Naive B cell (primary cell): ENCODE measurements around the gene RGL4. TPM values are rescaled to one million over a fixed set of nuclear protein-coding genes. Genes with fewer than 3 reads are reported as not detected.
A peak's percentile ranks its signal among the peaks of the same experiment; 100 is the strongest.

ENCODE experiments used
- ATAC-seq, 2 donors: fragments of 150-1000 bp; cut with Tn5 transposase; 2 replicates each; pipeline ENCODE4 v1.10.0; 2021; ENCODE audit warnings: low read depth in 2 of 2, mild to moderate bottlenecking in 2 of 2, moderate library complexity in 2 of 2
- DNase-seq: peaks from one replicate; pipeline ENCODE4 v3.0.0; 2022
- H3K27ac Mint-ChIP-seq, 6 donors: one replicate each; pipeline ENCODE4 v1.8.0; 2020 to 2022; ENCODE audit warnings: mild to moderate bottlenecking in 6 of 6, mixed read lengths in 6 of 6, moderate library complexity in 5 of 6, inconsistent platforms in 2 of 6
- H3K27me3 Mint-ChIP-seq, 3 donors: one replicate each; pipeline ENCODE4 v1.8.0; 2021 to 2022; ENCODE audit warnings: mixed read lengths in 3 of 3, mild to moderate bottlenecking in 1 of 3
- H3K36me3 Mint-ChIP-seq, 2 donors: one replicate each; pipeline ENCODE4 v1.8.0; 2020 to 2022; ENCODE audit warnings: mixed read lengths in 2 of 2, inconsistent platforms in 1 of 2, mild to moderate bottlenecking in 1 of 2
- H3K4me1 Mint-ChIP-seq, 3 donors: one replicate each; pipeline ENCODE4 v1.8.0; 2020 to 2022; ENCODE audit warnings: mixed read lengths in 3 of 3, inconsistent platforms in 1 of 3, mild to moderate bottlenecking in 1 of 3, moderate library complexity in 1 of 3
- H3K4me3 Mint-ChIP-seq, 8 donors: one replicate each; pipeline ENCODE4 v1.8.0; 2020 to 2022; ENCODE audit warnings: mild to moderate bottlenecking in 8 of 8, mixed read lengths in 8 of 8, moderate library complexity in 8 of 8, inconsistent platforms in 2 of 8
- H3K9me3 Mint-ChIP-seq, 7 donors: one replicate each; pipeline ENCODE4 v1.8.0; 2020 to 2022; ENCODE audit warnings: mixed read lengths in 7 of 7, mild to moderate bottlenecking in 5 of 7, inconsistent platforms in 2 of 7, moderate library complexity in 1 of 7
- polyA plus RNA-seq, 6 donors: library from polyadenylated mRNA; unstranded; fragments of 300-500 nt; fragmentation: Illumina TruSeq; gene quantifications; one replicate each; pipeline ENCODE4 v1.2.3, GENCODE V29; 2021; ENCODE audit warnings: low read depth in 6 of 6

Gene RGL4
- polyA plus RNA-seq, 6 donors from 2014 or later, result 0.78 to 3.9 (median 1.9) TPM

DNA sequence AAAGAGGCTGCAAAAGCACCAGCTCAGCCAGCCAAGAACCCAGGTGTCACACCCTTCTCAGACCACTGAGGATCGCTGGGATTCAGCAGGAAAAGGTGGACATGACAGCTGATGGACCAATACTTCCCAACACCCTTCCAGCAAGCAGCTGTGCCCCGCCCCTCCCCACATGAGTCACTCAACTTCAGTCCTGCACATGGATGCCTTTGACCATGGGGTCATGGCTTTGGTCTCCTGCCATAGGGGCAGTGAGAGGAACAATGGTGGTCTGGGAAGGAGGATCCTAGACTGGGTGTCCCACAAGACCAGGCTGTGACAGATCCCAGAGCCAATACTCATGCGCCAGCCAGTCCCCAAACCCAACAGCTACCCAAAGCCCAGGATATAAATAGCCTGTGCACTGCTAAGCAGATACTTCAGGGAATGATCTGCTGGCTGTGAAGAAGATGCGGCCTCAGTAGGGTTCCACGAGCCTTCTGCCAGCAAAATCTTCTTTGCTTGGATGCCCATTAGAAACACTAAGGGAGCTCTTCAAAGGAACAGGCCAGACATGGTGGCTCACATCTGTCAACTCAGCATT is 5.5 kb upstream of the RGL4 start:
- H3K9me3 Mint-ChIP-seq, result no peaks in the 10 kb centered on the region

DNA sequence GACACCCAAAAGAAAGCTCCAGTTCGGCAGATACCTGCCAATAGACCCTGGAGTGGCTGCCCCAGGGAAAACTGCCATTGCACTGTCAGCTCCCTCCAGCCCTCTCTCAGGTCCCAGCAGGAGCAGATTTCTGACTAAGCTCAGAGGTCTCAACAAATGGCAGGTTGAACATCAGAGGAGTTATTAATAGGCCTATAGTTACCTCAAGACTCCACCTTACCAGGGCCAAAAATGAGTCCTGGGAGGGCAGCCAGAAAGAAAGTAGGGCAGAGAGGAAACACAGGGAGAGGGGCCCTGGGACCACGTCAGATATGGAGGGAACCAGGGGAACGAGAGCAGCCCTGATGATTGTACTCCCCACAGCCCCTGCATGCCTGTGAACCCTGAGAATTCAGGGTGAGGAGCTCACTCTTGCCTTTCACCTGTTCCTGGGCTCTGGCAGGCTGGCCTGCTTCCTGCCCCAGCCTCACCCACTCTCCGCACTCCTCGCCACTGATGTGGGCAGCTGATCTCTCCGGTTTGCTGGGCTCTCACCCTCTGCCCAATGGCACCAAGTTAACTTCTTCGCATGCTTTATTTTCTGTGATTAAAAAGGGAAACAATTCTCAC is 4.3 kb upstream of the RGL4 start:
- H3K4me3 Mint-ChIP-seq, result no peak overlapping the region
- ATAC-seq, result no peak

More for the DNA sequence above, 5.5 kb upstream of the RGL4 start:
- Mint-ChIP-seq H3K4me3 (no peak overlapping the region), H3K4me1 (peaks cover 0 to 4% (median 3%) of the 10 kb centered on the region in 3 donors), H3K27me3 (no peaks in the 10 kb centered on the region), H3K27ac (peak overlapping the region in 1 of 6 donors; percentile 22), H3K36me3 (peaks cover 7 to 8% of the 10 kb centered on the region in 2 donors)
- DNase-seq, result no peak
- ATAC-seq, result no peak

DNA sequence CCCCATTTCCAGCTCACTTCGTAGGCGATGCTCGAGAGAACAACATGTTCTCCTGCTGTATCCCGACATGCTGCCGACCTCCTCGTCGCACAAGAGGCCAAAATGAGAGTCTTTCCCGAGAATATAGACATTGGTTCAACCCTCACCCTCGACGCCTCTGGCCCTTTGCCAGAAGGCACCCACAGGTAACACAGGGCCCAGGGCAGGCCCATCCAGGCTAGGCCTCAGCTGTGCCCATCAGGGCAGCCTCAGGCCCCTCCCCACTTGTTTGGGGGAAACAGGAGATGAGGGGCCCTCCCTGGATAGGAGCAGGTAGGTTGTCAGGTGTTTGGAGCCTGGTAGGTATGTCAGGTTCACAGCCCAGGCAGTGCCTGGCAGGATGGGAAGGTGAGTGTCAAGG is 2.7 kb upstream of the RGL4 start:
- Mint-ChIP-seq H3K4me3 (no peak overlapping the region), H3K9me3 (no peaks in the 10 kb centered on the region), H3K27me3 (no peaks in the 10 kb centered on the region), H3K27ac (no peak overlapping the region), H3K36me3 (peaks cover 3 to 7% of the 10 kb centered on the region in 2 donors), H3K4me1 (peaks cover 0 to 4% (median 3%) of the 10 kb centered on the region in 3 donors)
- no peak for ATAC-seq
- no peak for DNase-seq

More for the DNA sequence above, 4.3 kb upstream of the RGL4 start:
- Mint-ChIP-seq H3K27ac (peak overlapping the region in 2 of 6 donors; percentile 55 to 75), H3K36me3 (peaks cover 7 to 8% of the 10 kb centered on the region in 2 donors), H3K9me3 (no peaks in the 10 kb centered on the region), H3K27me3 (no peaks in the 10 kb centered on the region), H3K4me1 (peaks cover 0 to 4% (median 3%) of the 10 kb centered on the region in 3 donors)
- no peak for DNase-seq

DNA sequence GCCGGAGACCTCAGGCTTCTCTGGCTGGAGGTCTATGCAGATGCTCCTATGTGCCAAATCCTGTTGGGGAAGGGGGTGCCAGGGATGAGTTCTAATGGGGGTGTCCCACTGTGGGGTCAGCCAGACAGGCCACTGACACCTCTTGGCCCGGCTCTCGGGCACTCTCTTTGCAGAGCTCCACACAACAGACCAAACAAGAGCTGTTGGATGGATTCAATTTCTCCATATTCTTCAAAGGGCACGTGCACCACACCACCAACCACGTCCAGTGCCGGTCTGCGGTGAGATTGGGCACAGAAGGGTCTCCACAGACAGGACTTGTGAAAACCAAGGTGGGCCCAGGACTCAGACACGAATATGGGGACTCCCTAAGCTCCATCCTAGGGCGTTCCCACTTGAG is 2.2 kb upstream of the RGL4 start:
- Mint-ChIP-seq H3K9me3 (no peaks in the 10 kb centered on the region), H3K4me3 (no peak overlapping the region), H3K4me1 (peaks cover 0 to 4% (median under 1%) of the 10 kb centered on the region in 3 donors), H3K36me3 (peaks cover 3% of the 10 kb centered on the region in 2 donors), H3K27me3 (no peaks in the 10 kb centered on the region), H3K27ac (no peak overlapping the region)
- no peak for DNase-seq
- ATAC-seq, result no peak

DNA sequence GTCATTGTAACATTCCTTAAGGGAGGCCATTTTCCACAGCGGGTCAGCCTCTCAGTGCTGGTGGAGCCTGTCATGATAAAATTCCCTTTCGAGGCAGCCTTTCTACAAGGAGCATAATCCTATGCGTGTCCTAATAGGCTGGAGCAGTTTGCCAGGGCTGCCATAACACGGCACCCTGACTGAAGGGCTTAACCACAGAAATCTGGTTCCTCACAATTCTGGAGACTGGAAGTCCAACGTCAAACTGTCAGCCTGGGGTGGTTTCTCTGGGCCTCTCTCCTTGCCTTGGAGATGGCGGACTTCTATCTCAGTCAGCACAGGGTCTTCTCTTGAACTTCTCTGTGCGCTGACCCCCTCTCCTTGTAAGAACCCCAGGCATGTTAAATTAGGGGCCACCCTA is 1.4 kb upstream of the RGL4 start:
- no peak overlapping the region for H3K4me3 Mint-ChIP-seq
- H3K27me3 Mint-ChIP-seq, result no peaks in the 10 kb centered on the region
- peaks cover 3 to 6% of the 10 kb centered on the region in 2 donors for H3K36me3 Mint-ChIP-seq
- no peaks in the 10 kb centered on the region for H3K9me3 Mint-ChIP-seq
- no peak for DNase-seq
- no peak overlapping the region for H3K27ac Mint-ChIP-seq
- no peak for ATAC-seq
- H3K4me1 Mint-ChIP-seq, result peaks cover 0 to 4% (median 0%) of the 10 kb centered on the region in 3 donors

DNA sequence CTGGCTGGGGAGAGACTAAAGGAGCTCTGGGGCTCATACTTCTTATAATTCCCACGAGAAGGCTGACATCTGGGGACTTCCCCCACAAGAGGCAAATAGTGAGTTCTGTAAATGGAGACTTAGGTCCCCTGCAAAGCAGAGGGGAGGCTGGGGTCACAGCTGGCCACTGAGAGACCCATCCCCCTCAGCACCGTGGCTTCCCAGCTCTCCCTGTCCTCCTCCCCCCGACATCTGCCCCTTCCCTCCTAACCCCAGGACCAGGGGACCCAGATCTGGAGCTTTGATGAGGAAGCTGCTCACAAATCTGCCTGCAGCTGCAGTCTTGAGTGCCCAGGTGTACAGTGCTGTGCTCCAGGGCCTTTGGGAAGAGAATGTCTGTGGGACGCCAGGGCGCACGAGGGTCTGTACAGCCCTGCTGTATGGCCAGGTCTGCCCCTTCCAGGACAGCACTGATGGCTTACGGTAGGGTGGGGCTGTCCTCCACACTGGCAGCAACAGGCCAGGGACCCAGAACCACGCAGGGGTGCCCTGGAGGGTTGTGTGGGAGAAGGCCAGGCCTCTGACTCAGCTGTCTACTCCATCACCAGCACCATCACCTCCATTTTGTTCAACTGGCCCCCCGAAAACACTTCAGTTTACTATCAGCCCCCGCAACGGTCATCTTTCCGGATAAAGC is 1.1 kb downstream of the RGL4 start:
- Mint-ChIP-seq H3K4me3 (no peak overlapping the region), H3K27ac (peak overlapping the region in 3 of 6 donors; percentile 26 to 57 (median 34)), H3K27me3 (no peaks in the 10 kb centered on the region), H3K9me3 (no peaks in the 10 kb centered on the region), H3K4me1 (peaks cover 20 to 22% (median 21%) of the 10 kb centered on the region in 3 donors), H3K36me3 (peaks cover 7 to 8% of the 10 kb centered on the region in 2 donors)
- ATAC-seq (no peak), DNase-seq (no peak)

DNA sequence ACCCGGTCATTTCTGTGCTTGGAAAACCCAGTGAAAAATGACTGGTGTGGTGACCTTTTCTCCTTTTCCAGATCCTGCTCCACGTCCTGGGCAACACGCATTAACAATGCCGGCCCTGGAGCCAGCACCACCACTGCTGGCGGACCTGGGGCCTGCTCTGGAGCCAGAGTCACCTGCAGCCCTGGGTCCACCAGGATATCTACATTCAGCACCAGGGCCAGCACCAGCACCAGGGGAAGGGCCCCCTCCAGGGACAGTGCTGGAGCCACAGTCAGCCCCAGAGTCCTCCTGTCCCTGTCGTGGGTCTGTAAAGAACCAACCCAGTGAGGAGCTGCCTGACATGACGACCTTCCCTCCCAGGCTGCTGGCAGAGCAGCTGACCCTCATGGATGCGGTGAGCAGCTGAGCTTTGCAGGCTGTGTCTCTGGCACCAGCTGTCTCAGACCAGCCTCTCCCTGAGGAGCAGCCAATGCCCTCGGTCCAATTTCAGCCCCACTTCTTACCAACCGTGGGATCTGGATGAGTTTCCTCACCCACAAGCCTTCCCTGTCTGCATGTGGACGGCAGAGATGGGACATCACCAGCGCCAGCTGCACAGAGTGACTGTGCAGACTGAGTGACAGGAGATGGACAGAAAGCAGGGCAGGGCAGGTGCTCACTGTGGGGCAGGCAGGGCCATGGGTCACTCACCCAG is 1.9 kb downstream of the RGL4 start:
- DNase-seq, result no peak
- H3K27me3 Mint-ChIP-seq, result no peaks in the 10 kb centered on the region
- peaks cover 7 to 8% of the 10 kb centered on the region in 2 donors for H3K36me3 Mint-ChIP-seq
- peak overlapping the region in 1 of 8 donors; percentile 5 for H3K4me3 Mint-ChIP-seq
- no peaks in the 10 kb centered on the region for H3K9me3 Mint-ChIP-seq
- no peak for ATAC-seq
- peaks cover 21 to 27% (median 26%) of the 10 kb centered on the region in 3 donors for H3K4me1 Mint-ChIP-seq
- peak overlapping the region in 2 of 6 donors; percentile 66 to 88 for H3K27ac Mint-ChIP-seq

DNA sequence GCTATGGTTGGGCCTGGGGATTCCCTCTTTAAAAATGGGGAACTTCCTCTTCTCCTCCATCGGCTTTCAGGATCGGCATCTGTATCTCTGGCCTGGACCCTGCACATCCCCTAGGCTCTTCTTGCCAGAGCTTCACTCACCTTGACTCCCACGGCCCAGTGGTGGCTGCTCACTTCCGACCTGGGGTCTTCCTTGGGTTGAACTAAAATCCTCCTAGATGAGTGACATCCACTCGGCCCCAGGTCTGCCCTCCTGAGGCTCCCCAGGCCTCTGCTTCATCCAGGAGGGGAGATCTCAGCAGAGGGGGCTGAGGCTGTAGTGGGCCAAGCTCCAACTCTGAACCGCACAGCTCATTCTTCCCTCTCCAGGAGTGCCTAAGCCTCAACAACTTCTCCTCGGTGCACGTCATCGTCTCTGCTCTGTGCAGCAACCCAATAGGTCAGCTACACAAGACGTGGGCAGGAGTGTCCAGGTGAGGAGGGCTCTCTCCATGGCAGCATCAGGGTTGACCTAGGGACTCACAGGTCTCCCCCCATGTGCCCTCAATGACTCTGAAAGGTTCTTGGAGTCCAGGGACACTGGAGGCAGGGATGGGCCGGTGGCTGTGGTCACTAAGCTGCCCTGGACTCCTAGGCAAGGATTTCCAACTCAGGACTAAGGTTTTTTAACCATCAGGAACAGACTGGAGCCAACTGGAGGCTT is 3.3 kb downstream of the RGL4 start:
- ATAC-seq (no peak), DNase-seq (no peak)
- Mint-ChIP-seq H3K27ac (peak overlapping the region in 2 of 6 donors; percentile 98 to 99), H3K9me3 (no peaks in the 10 kb centered on the region), H3K4me1 (peaks cover 21 to 27% (median 26%) of the 10 kb centered on the region in 3 donors), H3K27me3 (no peaks in the 10 kb centered on the region), H3K4me3 (peak overlapping the region in 1 of 8 donors; percentile 61), H3K36me3 (peaks cover 7 to 8% of the 10 kb centered on the region in 2 donors)

DNA sequence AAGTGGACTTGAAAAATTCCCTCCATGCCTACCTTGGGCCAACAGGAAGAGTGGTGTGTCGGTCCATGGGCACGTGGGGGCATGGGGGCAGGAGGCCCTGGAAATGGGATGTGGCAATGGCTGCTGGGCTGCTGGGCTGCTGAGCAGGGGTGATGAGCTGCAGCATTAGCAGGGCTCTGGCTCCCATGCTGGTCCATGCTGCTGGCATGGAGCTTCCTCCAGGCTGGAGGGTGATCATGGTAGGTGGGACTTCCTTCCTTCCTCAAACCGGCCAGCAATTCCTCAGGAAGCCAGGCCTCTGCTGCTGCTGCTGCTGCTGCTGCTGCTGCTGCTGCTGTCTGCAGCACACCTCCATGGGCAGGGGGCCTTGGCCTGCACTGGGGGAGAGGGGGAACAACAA is 4.3 kb downstream of the RGL4 start:
- no peaks in the 10 kb centered on the region for H3K27me3 Mint-ChIP-seq
- peaks cover 5 to 8% of the 10 kb centered on the region in 2 donors for H3K36me3 Mint-ChIP-seq
- DNase-seq (no peak), ATAC-seq (no peak)
- H3K27ac Mint-ChIP-seq, result peak overlapping the region; percentile 41 to 99 (median 98)
- peaks cover 21 to 27% (median 26%) of the 10 kb centered on the region in 3 donors for H3K4me1 Mint-ChIP-seq
- H3K4me3 Mint-ChIP-seq, result peak overlapping the region in 4 of 8 donors; percentile 37 to 85 (median 54)
- no peaks in the 10 kb centered on the region for H3K9me3 Mint-ChIP-seq

DNA sequence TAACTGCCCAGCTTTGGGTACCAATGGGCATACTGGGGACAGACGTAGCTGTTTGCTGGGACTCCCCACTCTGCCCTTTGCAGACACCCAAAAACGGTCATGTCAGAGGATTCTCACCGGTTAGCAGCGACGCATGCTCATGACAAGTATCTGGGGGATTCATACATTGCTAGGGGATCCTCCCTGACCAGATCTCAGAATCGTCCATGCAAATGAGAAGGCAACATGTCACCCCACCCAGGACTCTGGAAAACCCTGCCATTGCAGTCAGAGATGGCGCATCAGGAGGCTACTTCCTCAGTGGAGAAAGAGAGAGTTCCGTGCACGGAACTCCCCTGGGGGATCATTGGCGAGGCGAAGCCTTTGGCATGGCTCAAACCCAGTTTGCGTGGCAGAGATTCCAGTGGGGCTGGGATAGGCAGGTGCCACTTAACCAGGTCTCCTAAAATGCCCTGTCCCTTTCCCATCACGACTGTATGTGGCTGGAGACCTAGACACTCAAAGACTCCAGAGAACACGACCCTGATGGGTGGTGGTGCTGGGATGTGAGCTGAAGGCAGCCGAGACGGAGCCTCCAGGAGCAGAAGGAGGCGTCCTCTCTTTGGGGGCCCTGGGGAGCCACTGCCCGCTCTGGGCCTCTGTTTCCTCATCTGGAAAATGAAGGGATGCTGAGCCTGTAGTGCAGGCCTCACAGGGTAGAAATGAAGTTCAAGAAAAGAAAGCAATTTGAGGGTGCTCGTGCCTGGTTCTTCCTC is 4.9 kb downstream of the RGL4 start:
- DNase-seq (no peak), ATAC-seq (no peak)
- Mint-ChIP-seq H3K27me3 (no peaks in the 10 kb centered on the region), H3K4me1 (peaks cover 21 to 27% (median 26%) of the 10 kb centered on the region in 3 donors), H3K4me3 (peak overlapping the region; percentile 46 to 93 (median 87)), H3K27ac (peak overlapping the region; percentile 96 to 99 (median 98)), H3K36me3 (peaks cover 4 to 8% of the 10 kb centered on the region in 2 donors), H3K9me3 (no peaks in the 10 kb centered on the region)

DNA sequence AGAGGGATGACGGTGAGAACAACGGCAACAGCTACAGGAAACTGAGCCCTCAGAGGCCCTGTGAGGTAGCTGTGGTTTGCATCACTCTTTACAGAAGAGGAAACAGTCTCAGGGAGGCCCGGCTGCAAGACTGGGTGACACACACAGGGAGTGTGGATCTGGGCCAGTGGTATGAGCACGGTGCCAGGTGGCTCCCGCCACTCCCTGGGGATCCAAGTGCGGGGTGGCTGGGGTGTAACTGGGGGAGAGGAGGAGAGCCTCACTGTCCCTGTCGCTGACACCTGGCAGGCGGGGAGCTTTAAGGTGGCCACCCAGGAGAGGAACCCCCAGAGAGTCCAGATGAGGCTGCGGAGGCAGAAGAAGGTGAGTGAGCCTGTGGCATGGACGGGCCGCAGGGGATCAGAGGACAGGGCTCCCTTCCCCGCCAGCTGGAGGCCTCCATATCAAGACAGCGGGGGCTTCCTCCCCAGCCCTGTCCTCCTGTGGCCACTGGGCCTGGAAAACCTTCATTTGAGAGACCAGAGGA is 5.6 kb downstream of the RGL4 start:
- no peaks in the 10 kb centered on the region for H3K9me3 Mint-ChIP-seq
- peak overlapping the region; percentile 96 to 99 (median 98) for H3K27ac Mint-ChIP-seq
- peaks cover 21 to 28% (median 26%) of the 10 kb centered on the region in 3 donors for H3K4me1 Mint-ChIP-seq
- DNase-seq (peak; percentile 75), ATAC-seq (peak; percentile 99)
- H3K36me3 Mint-ChIP-seq, result peaks cover 5 to 9% of the 10 kb centered on the region in 2 donors
- H3K4me3 Mint-ChIP-seq, result peak overlapping the region; percentile 46 to 93 (median 87)
- H3K27me3 Mint-ChIP-seq, result no peaks in the 10 kb centered on the region
